AG09319 (cell line): ENCODE results near the gene RBCK1.

ENCODE experiments used
- DNase-seq: peaks from one replicate; pipeline ENCODE4 v3.0.0-alpha.2; 2010; ENCODE audit warnings: low read depth; ENCODE audit errors: extremely low read depth
- CTCF ChIP-seq: IDR thresholded peaks from 2 replicates; pipeline ENCODE4 v1.5.1; 2011; ENCODE audit warnings: low read depth, mild to moderate bottlenecking, inconsistent platforms, low read length, moderate library complexity

Gene RBCK1

GRCh38 chr20:366041-366718, 41.9 kb upstream of the RBCK1 start:
- no peak for TF ChIP-seq CTCF
- DNase-seq: no peak

- no peak for DNase-seq
- no peak for TF ChIP-seq CTCF
Observed at GRCh38 chr20:366719-367485, 41.2 kb upstream of the RBCK1 start.

- no peak for TF ChIP-seq CTCF
- DNase-seq: no peak
Observed at GRCh38 chr20:367486-367887, 40.6 kb upstream of the RBCK1 start.

GRCh38 chr20:368915-369314, 39.2 kb upstream of the RBCK1 start:
- no peak for DNase-seq
- TF ChIP-seq CTCF: no peak

- TF ChIP-seq CTCF: no peak
- no peak for DNase-seq
Observed at GRCh38 chr20:370151-370600, 37.9 kb upstream of the RBCK1 start.

- no peak for DNase-seq
- no peak for TF ChIP-seq CTCF
Observed at GRCh38 chr20:370977-371754, 36.9 kb upstream of the RBCK1 start.
